Tibial nerve (tissue), 4 donors: ENCODE results near the gene COL4A1.

Experiments used
- CTCF ChIP-seq, 5 experiments: fragments of 200-600 bp in 3 of 5; fragments of 450-650 bp in 2 of 5; sonication (generic) in 3 of 5; IDR thresholded peaks; one replicate each; pipeline ENCODE4 v1.5.1; 2016 to 2019; ENCODE audit warnings: antibody characterized with exemption in 5 of 5, mild to moderate bottlenecking in 3 of 5, moderate library complexity in 2 of 5
- EP300 ChIP-seq, 2 donors: sonication (generic); formaldehyde crosslinking; IDR thresholded peaks; one replicate each; pipeline ENCODE4 v1.6.1; 2017; ENCODE audit warnings: antibody characterized with exemption in 2 of 2, mild to moderate bottlenecking in 1 of 2
- POLR2A ChIP-seq, 2 donors: fragments of 450-650 bp; IDR thresholded peaks; one replicate each; pipeline ENCODE4 v1.6.1; 2017; ENCODE audit warnings: antibody characterized with exemption in 2 of 2, mild to moderate bottlenecking in 2 of 2, moderate library complexity in 2 of 2

- TF ChIP-seq CTCF (IDR thresholded peaks at IDR 0.05), result no peak
- no peak for TF ChIP-seq POLR2A (IDR thresholded peaks at IDR 0.05)
- TF ChIP-seq EP300 (IDR thresholded peaks at IDR 0.05), result no peak
These were observed 9.2 kb upstream of the COL4A1 start for GRCh38 chr13:110316196-110316595.
